GM18519 (cell line): Measurements from ENCODE around the gene BANF2.
"Not testable (repeated sequence)": the region's sequence is repeated elsewhere in the genome, so short reads cannot be mapped to it uniquely, and the experiment has no call there.

Experiments
- ATAC-seq: cut with Tn5 transposase; IDR thresholded peaks from one replicate; pipeline ENCODE4 v1.9.1; 2021; ENCODE audit warnings: mild to moderate bottlenecking, moderate library complexity; ENCODE audit not compliant: unreplicated experiment, low FRiP score

BANF2 gene

DNA sequence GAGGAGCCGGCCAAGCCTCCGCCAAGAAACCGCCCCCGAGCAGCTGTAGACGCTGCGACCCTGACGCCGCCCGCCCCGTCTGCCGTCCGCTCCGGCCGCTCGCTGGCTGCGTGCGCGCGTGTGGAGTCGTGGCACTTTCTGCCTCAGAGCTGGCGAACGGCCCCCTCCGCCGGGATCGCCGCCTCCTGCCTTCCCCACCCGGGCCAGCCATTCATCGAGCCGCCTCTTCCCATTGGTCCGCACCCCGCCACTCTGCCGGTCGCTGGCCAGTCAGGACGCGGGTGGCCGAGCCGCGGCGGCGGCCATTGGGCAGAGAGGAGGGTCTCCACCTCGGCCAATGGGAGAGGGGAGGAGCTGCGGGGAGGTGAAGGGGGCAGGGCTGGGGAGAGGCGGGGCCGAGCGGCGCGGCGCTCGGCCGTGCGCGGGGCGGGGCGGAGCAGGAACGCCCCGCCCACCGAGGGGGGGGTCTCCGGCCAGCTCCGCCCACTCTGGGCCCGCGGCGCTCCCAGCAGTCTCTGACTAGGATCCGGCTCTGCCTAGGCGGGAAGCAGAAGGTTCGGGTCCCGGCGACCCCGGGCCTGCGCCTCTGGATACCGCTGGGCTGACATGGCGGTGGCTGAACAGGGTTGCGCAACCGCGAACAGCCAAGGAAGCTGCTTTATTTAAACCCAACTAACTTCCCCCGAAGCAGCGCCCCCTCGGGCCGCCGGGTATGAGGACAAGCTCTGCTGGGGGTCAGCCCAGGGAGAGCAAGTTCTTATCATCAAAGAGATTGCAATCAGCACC is 17.5 kb upstream of the BANF2 start, which contains the start of gene RRBP1:
Gene RRBP1, minus strand, starts transcription at position 140 of the 786 bp plus-strand sequence. CDS start 21,735 bp downstream, outside the sequence.
- peak; percentile 74 for ATAC-seq

DNA sequence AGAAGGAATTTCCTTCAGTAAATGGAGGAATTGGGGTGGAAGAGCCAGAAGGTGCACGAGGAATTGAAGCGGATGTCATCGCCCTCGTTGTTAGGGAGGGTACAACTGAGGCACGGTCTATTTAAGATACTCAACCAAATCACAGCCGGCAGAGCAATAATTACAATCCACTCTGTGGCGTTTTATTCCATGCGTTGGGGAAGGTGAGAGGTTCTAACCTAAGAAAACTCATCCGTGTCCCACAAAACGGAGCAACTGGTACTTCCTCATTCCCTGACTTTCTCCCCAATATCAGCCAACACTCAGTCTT is 16.9 kb upstream of the BANF2 start:
- no peak for ATAC-seq

DNA sequence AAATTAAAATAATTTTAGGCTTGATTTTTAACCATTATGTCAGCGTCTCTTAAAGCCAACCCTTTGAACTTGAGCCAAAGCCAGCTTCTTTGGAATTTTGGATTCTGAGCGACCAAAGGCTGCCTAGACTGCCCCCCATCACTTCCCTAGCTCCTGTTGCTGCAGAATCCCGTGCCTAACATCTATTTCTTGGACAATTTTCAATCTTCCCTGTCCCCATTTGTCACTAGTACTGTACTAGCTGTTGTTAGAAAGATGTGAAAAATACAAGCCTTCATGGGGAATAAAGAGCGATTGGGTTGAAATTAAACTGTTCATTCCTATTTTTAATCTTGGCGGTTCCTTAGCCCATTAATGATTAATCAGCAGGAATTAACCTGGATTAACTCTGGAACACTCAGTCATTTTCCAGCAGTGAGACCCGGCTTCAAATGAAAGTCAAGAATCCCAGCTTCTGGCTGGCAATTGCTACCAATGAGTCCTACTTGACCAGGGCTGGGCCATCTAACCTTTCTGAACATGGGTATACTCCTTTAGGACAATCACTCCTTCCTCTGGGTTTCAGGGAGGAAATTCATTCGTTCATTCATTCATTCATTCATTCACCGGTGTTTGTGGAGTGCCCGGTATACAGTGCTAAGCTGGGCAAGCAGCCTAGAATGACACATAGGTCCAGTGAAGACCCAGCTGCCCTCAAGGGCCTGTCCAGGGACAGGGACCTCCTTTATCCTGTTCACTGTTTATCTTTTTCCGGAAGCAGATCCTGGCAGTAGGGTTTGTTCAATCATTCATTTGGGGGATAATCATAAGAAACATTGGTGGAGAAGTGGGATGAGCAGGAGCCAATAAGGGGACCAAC is 16.3 kb upstream of the BANF2 start:
- no peak for ATAC-seq

DNA sequence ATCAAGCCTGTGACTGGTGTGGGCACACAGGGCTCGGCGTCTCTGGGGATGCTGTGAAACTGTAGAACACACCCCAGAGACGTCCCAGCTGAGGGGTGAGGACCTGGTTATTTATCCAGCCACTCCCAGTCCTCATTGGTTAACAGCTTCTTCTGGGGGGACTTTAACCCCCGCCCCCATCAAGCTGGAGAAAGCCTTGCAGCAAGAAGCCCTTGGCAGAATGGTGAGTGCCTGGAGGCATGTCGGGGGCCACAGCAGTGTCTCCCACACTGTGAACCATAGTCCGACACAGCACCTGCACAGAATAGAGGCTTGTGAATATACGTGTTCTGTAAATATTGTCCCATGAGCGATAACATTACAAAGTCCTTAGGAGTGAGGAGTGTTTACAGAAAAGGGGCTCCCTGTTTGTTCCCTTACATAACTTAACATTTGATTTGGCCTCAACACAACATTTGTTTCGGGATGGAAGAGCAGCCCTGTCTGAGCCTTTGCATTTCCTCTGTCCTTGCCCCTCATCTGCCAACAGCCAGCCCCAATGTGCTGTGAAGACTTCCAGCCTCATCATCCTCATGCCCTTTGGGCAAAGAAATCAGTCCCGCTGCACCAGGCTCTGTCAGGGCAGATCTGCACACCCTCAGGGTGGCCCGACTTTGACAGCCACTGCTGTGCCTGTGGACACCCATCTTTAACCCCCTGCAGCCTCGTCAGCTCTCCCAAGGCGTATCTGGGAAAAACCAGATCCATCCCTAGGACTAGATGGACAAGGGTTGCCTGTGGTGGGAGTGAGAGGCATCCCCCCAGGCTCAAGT is 15.5 kb upstream of the BANF2 start:
- ATAC-seq: no peak

DNA sequence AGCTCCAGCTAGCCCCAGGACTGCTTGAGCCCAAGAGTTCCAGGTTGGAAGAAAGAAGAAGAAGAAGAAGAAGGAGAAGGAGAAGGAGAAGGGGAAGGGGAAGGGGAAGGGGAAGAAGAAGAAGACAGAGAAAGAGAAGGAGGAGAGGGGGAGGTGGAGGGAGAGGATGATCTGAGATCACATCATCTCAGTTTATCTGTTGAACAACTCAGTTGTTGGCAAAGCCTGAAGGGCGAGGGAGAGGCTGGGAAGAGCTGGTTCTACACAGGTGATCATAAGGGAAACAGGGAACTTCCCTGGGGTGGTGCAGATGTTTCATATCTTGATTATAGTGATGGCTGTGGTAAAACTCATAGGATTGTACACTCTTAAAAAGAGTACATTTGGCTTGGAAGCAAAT is 14.6 kb upstream of the BANF2 start:
- no peak for ATAC-seq

DNA sequence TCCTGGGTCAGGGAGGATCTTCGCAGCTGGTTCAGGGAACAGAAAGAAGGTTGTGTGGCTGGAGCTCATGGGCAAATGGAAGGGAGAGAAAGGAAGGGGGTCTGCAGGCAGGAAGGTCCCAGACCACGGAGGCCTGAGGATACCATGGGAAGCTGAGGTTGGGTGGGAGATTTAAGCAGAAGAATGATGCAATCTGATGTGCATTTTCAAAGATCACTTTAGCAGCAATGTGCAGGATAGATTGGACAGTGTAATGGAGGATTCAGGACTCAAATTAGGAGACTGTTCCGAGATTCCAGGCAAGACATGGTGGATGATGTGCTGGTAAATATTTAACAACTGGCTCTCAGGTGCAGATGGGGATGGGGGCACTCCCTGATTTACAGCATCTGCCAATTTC is 12.0 kb upstream of the BANF2 start:
- ATAC-seq: no peak

DNA sequence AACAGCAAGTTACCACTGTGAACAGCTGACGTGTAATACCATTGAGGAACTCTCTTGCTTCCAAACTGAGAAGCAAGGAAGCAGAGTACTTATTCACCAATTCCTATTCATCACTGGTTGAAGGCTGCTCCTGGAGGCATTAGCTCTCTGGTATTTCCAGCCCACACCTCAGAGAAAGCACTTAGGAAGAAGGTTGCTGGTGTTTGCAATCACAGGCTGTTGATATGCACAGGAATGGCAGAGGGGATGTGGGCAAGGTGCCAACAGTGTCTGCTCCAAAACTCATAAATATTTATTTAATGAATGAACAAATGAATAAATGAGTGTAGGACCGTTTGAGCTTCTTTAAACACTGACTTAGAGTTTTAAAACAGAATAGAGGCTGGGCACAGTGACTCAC is 10.8 kb upstream of the BANF2 start:
- ATAC-seq: no peak

DNA sequence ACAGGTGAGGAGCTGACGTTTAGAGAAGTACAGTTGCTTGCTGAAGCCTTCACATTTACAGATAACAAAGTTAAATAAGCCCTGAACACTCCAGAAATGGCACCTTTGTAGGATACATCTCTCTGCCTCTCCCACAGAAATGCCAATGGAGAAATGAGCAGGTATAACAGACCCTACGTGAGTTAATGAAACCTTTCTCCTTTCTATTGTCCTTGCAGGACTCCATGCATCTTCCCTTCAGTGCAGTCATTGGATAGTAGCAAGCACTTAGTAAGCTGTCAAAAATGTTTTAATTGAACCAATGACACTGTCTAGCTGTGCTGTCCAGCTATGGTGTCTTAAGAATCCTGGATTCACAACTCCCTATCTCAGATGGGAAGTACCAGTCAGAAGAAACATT is 9.6 kb upstream of the BANF2 start:
- no peak for ATAC-seq

DNA sequence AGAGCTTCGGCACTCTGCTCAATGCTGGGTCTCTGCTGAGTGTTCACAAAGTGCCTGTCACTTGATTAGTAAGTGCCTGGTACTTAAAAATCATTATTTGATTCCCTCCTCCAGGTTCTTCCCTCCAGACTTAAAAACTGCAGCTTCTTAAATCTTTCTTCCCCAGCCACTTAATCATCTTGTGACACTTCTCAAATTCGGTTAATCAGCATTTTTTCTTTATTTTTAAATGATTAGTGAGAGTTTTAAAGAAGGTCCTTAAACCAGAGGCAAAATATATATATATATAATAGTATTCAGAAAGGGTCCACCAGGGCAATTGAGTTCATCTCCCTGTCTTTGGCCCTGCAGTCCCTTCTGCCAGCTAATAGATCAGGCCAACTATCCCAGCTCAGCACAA is 8.0 kb upstream of the BANF2 start:
- no peak for ATAC-seq

DNA sequence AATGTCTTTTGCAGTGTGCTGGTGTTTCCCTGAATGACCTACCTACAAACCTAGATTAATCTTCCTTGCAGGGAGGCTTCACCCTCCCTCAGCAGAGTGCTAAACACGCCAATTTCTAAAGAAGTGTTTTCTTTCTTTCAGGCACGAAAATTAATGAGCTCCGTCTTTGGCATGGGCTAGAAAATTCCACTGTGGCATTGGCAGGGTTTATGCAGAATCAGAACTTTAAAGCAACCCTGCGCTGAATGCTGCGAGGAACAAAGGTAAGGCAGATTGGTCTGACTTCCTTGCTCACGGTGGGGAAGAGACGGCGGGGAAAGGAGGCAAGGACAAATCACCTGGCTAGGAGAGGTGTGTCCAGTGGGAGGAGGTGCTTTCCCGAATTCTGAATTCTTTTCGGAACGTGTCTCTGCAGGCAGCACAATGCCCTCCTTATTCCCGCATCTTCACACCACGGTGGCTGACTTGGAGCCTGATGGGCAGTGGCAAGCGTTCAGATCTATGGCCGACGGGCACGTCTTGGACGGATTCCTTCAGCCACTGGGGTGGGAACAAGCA is 6.2 kb upstream of the BANF2 start:
- no peak for ATAC-seq

DNA sequence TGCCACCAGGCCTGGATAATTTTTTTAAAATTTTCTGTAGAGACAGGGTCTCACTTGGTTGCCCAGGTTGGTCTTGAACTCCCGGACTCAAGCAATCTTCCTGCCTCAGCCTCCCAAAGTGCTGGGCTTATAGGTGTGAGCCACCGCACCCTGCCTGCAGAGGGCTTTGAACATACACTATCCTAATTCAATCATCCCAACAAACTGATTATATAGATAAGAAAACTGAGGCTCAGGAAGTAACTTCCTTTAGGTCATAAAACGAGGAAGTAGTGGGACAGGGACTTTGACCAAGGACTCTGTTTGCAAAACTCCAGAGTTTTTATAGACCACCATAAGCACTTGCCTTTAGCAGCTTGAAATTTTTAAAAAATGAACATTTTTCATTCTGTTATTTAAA is 5.0 kb upstream of the BANF2 start:
- no peak for ATAC-seq

DNA sequence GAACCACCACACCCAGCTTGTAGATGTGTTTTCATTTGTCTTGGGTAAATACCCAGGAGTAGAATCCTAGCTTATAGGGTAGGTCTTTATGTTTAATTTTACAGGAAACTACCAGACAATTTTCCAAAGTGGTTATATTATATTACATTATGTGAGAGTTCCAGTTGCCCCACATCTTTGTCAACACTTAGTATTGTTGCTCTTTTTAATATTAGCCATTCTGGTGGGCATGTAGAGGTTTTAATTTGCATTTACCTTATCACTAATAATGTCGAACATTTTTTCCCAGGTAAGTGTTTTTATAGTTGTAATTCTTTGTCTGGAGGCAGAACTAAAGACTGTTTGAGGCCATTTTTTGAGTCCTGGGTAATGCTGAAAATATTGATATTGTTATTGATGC is 3.5 kb upstream of the BANF2 start:
- no peak for ATAC-seq

DNA sequence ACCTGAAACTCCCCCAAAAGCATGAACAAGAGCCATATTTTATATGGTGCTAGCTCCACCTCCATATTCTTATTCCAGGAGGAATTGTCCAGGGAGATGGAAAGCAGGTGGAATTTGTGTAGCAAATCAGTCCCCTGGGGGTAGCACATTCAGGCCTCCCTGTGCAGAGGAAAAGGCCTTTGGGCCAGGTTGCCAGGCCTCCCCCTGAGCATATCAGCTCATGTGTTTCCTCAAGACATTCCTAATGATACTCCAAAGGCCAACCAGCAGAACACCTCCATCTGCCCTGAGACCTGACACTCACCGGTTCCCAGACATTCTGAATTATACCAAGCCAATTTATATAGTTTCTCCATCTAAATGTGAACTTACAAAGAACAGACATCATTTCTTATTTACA is 2.6 kb upstream of the BANF2 start:
- no peak for ATAC-seq

DNA sequence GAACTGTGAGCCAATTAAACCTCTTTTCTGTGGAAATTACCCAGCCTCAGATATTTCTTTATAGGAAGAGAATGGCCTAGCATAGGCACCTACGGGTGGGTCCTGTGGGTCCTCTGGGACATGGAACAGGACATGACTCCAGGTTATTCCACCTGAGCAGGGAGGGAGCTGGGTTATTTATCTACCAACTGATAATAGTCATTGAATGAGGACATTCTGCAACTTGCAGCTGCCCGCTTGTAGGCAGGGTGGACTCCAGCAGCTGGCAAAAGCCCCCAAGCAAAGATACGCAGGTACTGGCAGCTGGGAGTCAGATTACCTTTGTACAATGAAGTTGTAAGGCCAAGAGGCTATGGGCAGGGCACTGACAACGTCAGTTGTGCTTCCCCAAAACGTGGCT is 1.4 kb upstream of the BANF2 start:
- ATAC-seq: no peak

DNA sequence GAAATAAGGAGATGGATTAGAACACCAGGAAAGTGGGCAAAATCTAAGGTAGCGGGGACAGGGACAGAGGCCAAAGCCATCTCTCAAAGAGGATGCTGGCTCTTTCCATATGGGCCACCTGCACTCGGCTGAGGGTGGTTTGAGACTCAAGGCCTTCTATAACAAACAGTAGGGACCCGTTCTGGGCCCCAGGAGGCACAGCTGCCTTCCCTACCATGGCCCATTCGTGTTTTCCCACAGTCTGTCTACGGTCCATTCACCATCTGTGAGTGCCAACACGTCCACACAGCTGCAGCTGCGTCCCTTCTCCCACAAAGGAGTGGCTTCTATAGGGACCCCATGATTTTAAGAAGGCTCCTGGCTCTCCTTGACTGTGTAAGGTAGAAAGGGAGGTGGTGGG is 871 bp downstream of the BANF2 start:
- no peak for ATAC-seq

DNA sequence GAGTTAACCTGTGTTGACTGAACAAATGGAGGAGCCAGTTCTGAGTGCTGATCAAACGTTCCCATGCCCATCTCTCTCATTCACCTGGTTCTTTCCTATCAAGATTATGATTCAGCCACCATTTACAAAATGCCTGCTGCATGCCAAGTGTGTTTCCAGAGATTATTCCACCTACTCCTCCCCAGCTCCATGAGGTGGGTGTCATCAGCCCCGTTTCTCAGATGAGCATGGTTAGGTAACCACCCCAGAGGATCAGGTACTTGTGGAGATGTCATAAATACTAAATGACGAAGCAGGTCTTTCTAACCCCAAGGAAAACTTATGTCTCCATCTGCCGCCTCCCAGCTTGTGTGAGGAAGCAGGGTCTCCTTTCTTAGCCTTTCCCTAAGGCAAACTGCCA is 2.1 kb downstream of the BANF2 start:
- no peak for ATAC-seq

DNA sequence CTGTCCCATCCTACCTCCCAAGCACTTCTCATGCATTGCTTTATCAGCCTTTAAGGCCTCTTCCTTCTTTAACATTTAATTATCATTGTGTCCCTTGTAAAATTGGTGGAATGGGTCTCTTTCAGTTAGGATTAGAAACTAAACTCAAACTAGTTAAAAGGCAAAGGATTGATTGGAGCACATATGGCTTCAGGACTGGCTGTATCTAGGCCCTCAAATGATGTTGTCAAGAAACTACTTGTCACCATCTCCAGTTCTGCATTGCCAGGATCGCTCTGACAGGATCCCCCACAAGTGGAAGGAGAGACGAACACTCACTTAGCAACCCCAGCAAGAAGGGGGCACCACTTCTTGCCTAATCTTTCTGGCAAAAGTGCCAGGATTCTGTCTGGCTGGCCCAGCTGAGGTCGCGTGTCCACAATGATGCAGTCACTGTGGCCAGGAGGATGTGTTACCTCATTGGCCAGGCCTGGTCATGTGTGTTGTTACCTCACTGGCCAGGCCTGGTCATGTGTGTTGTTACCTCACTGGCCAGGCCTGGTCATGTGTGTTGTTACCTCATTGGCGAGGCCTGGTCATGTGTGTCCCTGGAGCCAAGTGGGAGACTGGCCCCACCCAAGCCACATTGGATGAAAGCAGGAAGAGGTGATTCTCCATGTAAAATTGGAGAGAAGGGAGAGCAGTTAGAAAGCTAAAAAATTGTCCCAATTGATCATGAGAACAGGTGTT is 5.0 kb downstream of the BANF2 start:
- ATAC-seq: no peak

DNA sequence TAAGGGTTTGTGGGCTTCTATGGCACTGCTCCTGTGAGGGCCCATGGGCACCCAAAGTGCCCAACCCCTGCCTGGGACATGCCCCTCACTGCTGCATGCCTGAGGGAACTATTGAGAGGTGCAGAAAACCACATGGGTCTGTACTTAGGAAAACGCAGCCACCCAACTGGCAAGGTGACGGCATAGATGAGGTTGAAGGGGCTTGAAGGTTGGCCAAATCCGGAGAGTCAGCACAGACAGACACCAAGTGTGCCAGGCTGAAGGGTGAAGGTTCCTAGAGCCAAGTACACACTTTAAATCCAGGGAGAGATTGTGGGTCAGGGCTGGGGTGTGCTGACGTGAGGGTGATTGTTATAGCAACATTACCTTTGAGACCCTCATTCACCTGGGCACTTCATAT is 6.2 kb downstream of the BANF2 start:
- ATAC-seq: no peak

DNA sequence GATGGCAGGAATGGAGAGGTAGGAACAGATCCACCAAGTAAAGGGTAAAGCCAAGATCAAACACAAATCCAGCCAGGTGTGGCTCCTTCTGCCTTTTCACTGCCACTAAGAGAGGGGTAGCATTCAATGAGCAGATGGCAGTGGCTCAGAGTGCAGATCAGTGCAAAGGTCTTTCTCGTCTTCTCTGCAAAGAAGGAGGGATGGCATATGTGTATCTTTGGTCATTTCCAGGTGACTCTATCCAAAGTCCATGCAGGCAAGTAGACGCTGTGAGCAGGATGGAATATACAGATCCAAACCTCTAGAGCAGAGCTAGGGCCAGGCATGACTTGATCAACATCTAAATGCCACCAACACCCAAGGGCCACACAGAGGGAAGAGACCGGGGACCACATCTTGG is 6.9 kb downstream of the BANF2 start:
- no peak for ATAC-seq

DNA sequence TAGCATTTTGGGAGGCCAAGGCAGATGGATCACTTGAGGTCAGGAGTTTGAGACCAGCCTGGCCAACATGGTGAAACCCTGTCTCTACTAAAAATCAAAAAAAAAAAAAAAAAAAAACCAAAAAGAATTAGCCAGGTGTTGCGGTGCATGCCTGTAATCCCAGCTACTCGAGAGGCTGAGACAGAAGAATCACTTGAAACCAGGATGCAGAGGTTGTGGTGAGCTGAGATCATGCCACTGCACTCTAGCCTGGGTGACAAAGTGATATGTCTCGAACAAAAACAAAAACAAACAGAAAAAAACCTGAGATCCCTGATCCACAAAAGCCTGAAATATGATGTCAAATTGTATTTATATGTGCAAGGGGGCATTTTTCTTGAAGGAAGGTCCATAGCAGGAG is 8.2 kb downstream of the BANF2 start:
- not testable (repeated sequence) for ATAC-seq
